Muscle layer of colon (tissue), 2 donors: ENCODE measurements around the gene C6orf118.

ENCODE experiments used
- H3K27ac ChIP-seq: one replicate; pipeline ENCODE4 v1.7.0; 2013; ENCODE audit warnings: low read depth, mild to moderate bottlenecking, low read length, moderate library complexity
- H3K27me3 ChIP-seq, 2 donors: one replicate each; pipeline ENCODE4 v1.7.0; 2013; ENCODE audit warnings: low read length in 2 of 2, mild to moderate bottlenecking in 2 of 2; ENCODE audit not compliant: insufficient read depth in 2 of 2, control insufficient read depth in 1 of 2
- H3K36me3 ChIP-seq: one replicate; pipeline ENCODE4 v1.7.0; 2013; ENCODE audit warnings: mild to moderate bottlenecking, low read length; ENCODE audit not compliant: insufficient read depth
- H3K4me1 ChIP-seq: one replicate; pipeline ENCODE4 v1.7.0; 2013; ENCODE audit warnings: mild to moderate bottlenecking, low read length; ENCODE audit not compliant: insufficient read depth
- H3K4me3 ChIP-seq, 2 donors: one replicate each; pipeline ENCODE4 v1.7.0; 2013; ENCODE audit warnings: low read length in 2 of 2, low read depth in 1 of 2, mild to moderate bottlenecking in 1 of 2, moderate library complexity in 1 of 2
- H3K9ac ChIP-seq: one replicate; pipeline ENCODE4 v1.7.0; 2013; ENCODE audit warnings: low read length
- H3K9me3 ChIP-seq: one replicate; pipeline ENCODE4 v1.7.0; 2013; ENCODE audit warnings: mild to moderate bottlenecking, low read length
- donor health status: abdominal sarcoma.
- donor health status: Adenocarcinoma of cecum.

The C6orf118 gene

GRCh38 chr6:165298402-165298801, 11.0 kb downstream of the C6orf118 start:
- Histone ChIP-seq H3K36me3 (no peaks in the 10 kb centered on the region), H3K27ac (no peak overlapping the region), H3K4me3 (no peak overlapping the region)

GRCh38 chr6:165292657-165293056, 16.7 kb downstream of the C6orf118 start:
- Histone ChIP-seq H3K36me3 (no peaks in the 10 kb centered on the region), H3K27me3 (no peaks in the 10 kb centered on the region), H3K4me1 (no peaks in the 10 kb centered on the region), H3K9ac (no peak overlapping the region), H3K4me3 (no peak overlapping the region), H3K27ac (no peak overlapping the region), H3K9me3 (no peaks in the 10 kb centered on the region)

More at GRCh38 chr6:165298402-165298801, 11.0 kb downstream of the C6orf118 start:
- H3K27me3 ChIP-seq = no peaks in the 10 kb centered on the region
- H3K9me3 ChIP-seq = no peaks in the 10 kb centered on the region
- H3K9ac ChIP-seq = no peak overlapping the region
- H3K4me1 ChIP-seq = no peaks in the 10 kb centered on the region

GRCh38 chr6:165274611-165275010, 34.8 kb downstream of the C6orf118 start:
- H3K4me3 ChIP-seq = no peak overlapping the region
- no peak overlapping the region for H3K9ac ChIP-seq
- H3K27ac ChIP-seq = no peak overlapping the region
- no peaks in the 10 kb centered on the region for H3K4me1 ChIP-seq
- H3K36me3 ChIP-seq = no peaks in the 10 kb centered on the region
- H3K27me3 ChIP-seq = no peaks in the 10 kb centered on the region
- H3K9me3 ChIP-seq = no peaks in the 10 kb centered on the region

- Histone ChIP-seq H3K27me3 (no peaks in the 10 kb centered on the region), H3K4me3 (no peak overlapping the region), H3K4me1 (no peaks in the 10 kb centered on the region), H3K9ac (no peak overlapping the region), H3K36me3 (no peaks in the 10 kb centered on the region), H3K27ac (no peak overlapping the region), H3K9me3 (no peaks in the 10 kb centered on the region)
Observed at GRCh38 chr6:165272585-165272984, 36.8 kb downstream of the C6orf118 start.

- Histone ChIP-seq H3K36me3 (no peaks in the 10 kb centered on the region), H3K4me3 (no peak overlapping the region), H3K9me3 (no peaks in the 10 kb centered on the region), H3K4me1 (no peaks in the 10 kb centered on the region), H3K27ac (no peak overlapping the region), H3K27me3 (no peaks in the 10 kb centered on the region), H3K9ac (no peak overlapping the region)
Observed at GRCh38 chr6:165268987-165269386, 40.4 kb downstream of the C6orf118 start.

- H3K4me1 ChIP-seq = no peaks in the 10 kb centered on the region
- H3K4me3 ChIP-seq = no peak overlapping the region
- no peaks in the 10 kb centered on the region for H3K9me3 ChIP-seq
- no peaks in the 10 kb centered on the region for H3K27me3 ChIP-seq
- H3K36me3 ChIP-seq = no peaks in the 10 kb centered on the region
- H3K9ac ChIP-seq = no peak overlapping the region
- no peak overlapping the region for H3K27ac ChIP-seq
Observed at GRCh38 chr6:165266621-165267020, 42.8 kb downstream of the C6orf118 start.

- no peaks in the 10 kb centered on the region for H3K36me3 ChIP-seq
- no peaks in the 10 kb centered on the region for H3K4me1 ChIP-seq
- no peaks in the 10 kb centered on the region for H3K9me3 ChIP-seq
- no peaks in the 10 kb centered on the region for H3K27me3 ChIP-seq
- no peak overlapping the region for H3K9ac ChIP-seq
- H3K4me3 ChIP-seq = no peak overlapping the region
- no peak overlapping the region for H3K27ac ChIP-seq
Observed at GRCh38 chr6:165266191-165266590, 43.2 kb downstream of the C6orf118 start.

- H3K27me3 ChIP-seq = no peaks in the 10 kb centered on the region
- H3K4me1 ChIP-seq = no peaks in the 10 kb centered on the region
- no peaks in the 10 kb centered on the region for H3K36me3 ChIP-seq
- peaks cover 4% of the 10 kb centered on the region for H3K9me3 ChIP-seq
- H3K27ac ChIP-seq = no peak overlapping the region
- H3K4me3 ChIP-seq = no peak overlapping the region
- H3K9ac ChIP-seq = no peak overlapping the region
Observed at GRCh38 chr6:165260462-165260861, 48.9 kb downstream of the C6orf118 start.

- Histone ChIP-seq H3K27ac (no peak overlapping the region), H3K9me3 (no peaks in the 10 kb centered on the region), H3K4me3 (no peak overlapping the region), H3K4me1 (no peaks in the 10 kb centered on the region), H3K36me3 (no peaks in the 10 kb centered on the region), H3K27me3 (no peaks in the 10 kb centered on the region), H3K9ac (no peak overlapping the region)
Observed at GRCh38 chr6:165249808-165250207, 59.6 kb downstream of the C6orf118 start.

- Histone ChIP-seq H3K4me1 (no peaks in the 10 kb centered on the region), H3K9me3 (no peaks in the 10 kb centered on the region), H3K9ac (no peak overlapping the region), H3K4me3 (no peak overlapping the region), H3K36me3 (no peaks in the 10 kb centered on the region), H3K27me3 (no peaks in the 10 kb centered on the region), H3K27ac (no peak overlapping the region)
Observed at GRCh38 chr6:165245701-165246100, 63.7 kb downstream of the C6orf118 start.

- Histone ChIP-seq H3K9ac (no peak overlapping the region), H3K4me1 (no peaks in the 10 kb centered on the region), H3K4me3 (no peak overlapping the region), H3K27me3 (no peaks in the 10 kb centered on the region), H3K36me3 (no peaks in the 10 kb centered on the region), H3K9me3 (no peaks in the 10 kb centered on the region), H3K27ac (no peak overlapping the region)
Observed at GRCh38 chr6:165245287-165245686, 64.1 kb downstream of the C6orf118 start.

GRCh38 chr6:165244524-165245247, 64.7 kb downstream of the C6orf118 start:
- H3K27me3 ChIP-seq = no peaks in the 10 kb centered on the region
- no peak overlapping the region for H3K27ac ChIP-seq
- H3K36me3 ChIP-seq = no peaks in the 10 kb centered on the region
- H3K9ac ChIP-seq = no peak overlapping the region
- no peaks in the 10 kb centered on the region for H3K4me1 ChIP-seq
- no peaks in the 10 kb centered on the region for H3K9me3 ChIP-seq
- no peak overlapping the region for H3K4me3 ChIP-seq
